ENCODE measurements around the gene NVL.

GRCh38 chr1:224188286-224188685, 141.7 kb downstream of the NVL start:
- TF ChIP-seq, protein P1, sequence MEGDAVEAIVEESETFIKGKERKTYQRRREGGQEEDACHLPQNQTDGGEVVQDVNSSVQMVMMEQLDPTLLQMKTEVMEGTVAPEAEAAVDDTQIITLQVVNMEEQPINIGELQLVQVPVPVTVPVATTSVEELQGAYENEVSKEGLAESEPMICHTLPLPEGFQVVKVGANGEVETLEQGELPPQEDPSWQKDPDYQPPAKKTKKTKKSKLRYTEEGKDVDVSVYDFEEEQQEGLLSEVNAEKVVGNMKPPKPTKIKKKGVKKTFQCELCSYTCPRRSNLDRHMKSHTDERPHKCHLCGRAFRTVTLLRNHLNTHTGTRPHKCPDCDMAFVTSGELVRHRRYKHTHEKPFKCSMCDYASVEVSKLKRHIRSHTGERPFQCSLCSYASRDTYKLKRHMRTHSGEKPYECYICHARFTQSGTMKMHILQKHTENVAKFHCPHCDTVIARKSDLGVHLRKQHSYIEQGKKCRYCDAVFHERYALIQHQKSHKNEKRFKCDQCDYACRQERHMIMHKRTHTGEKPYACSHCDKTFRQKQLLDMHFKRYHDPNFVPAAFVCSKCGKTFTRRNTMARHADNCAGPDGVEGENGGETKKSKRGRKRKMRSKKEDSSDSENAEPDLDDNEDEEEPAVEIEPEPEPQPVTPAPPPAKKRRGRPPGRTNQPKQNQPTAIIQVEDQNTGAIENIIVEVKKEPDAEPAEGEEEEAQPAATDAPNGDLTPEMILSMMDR (IDR thresholded peaks at IDR 0.05): no peak
- no peak for TF ChIP-seq POLR2A (IDR thresholded peaks at IDR 0.05)

Data from breast epithelium (tissue), 3 donors.